ENCODE data around the gene CORO2A. TPM values are rescaled to one million over a fixed set of nuclear protein-coding genes. Genes with fewer than 3 reads are reported as not detected.
A peak's percentile ranks its signal among the peaks of the same experiment; 100 is the strongest.

CORO2A gene
- total RNA-seq, 2 donors from 2014 or later, result 13.9 to 16.6 TPM

- DNase-seq (no peak), ATAC-seq (no peak)
- Mint-ChIP-seq H3K4me3 (no peak overlapping the region), H3K4me1 (peaks cover 1% of the 10 kb centered on the region), H3K36me3 (ENCODE audit: low read depth) (peaks cover 1% of the 10 kb centered on the region), H3K27ac (peak overlapping the region; percentile 41), H3K27me3 (no peaks in the 10 kb centered on the region)
- no peaks in the 10 kb centered on the region for H3K9me3 ChIP-seq (ENCODE audit: control insufficient read depth, low read length, poor library complexity, severe bottlenecking)
Observed at GRCh38 chr9:98228392-98229089, 36.1 kb upstream of the CORO2A start.

GRCh38 chr9:98227883-98228282 is 35.4 kb upstream of the CORO2A start:
- H3K27ac Mint-ChIP-seq, result peak overlapping the region; percentile 41
- no peak overlapping the region for H3K4me3 Mint-ChIP-seq
- H3K27me3 Mint-ChIP-seq, result no peaks in the 10 kb centered on the region
- H3K4me1 Mint-ChIP-seq, result peaks cover 6% of the 10 kb centered on the region
- no peaks in the 10 kb centered on the region for H3K9me3 ChIP-seq (ENCODE audit: control insufficient read depth, low read length, poor library complexity, severe bottlenecking)
- DNase-seq (no peak), ATAC-seq (no peak)
- H3K36me3 Mint-ChIP-seq (ENCODE audit: low read depth), result peaks cover 4% of the 10 kb centered on the region

GRCh38 chr9:98226957-98227356 is 34.5 kb upstream of the CORO2A start:
- peaks cover 7% of the 10 kb centered on the region for H3K4me1 Mint-ChIP-seq
- H3K36me3 Mint-ChIP-seq (ENCODE audit: low read depth), result peaks cover 7% of the 10 kb centered on the region
- H3K4me3 Mint-ChIP-seq, result no peak overlapping the region
- no peaks in the 10 kb centered on the region for H3K9me3 ChIP-seq (ENCODE audit: control insufficient read depth, low read length, poor library complexity, severe bottlenecking)
- ATAC-seq (no peak), DNase-seq (no peak)
- H3K27me3 Mint-ChIP-seq, result no peaks in the 10 kb centered on the region
- H3K27ac Mint-ChIP-seq, result no peak overlapping the region

GRCh38 chr9:98226516-98226915 is 34.1 kb upstream of the CORO2A start:
- ATAC-seq (no peak), DNase-seq (no peak)
- Mint-ChIP-seq H3K27ac (no peak overlapping the region), H3K4me1 (peaks cover 7% of the 10 kb centered on the region), H3K4me3 (no peak overlapping the region), H3K36me3 (ENCODE audit: low read depth) (peaks cover 7% of the 10 kb centered on the region), H3K27me3 (no peaks in the 10 kb centered on the region)
- H3K9me3 ChIP-seq (ENCODE audit: control insufficient read depth, low read length, poor library complexity, severe bottlenecking), result no peaks in the 10 kb centered on the region

GRCh38 chr9:98225015-98225442 is 32.6 kb upstream of the CORO2A start:
- Mint-ChIP-seq H3K27me3 (no peaks in the 10 kb centered on the region), H3K36me3 (ENCODE audit: low read depth) (peaks cover 7% of the 10 kb centered on the region), H3K27ac (no peak overlapping the region), H3K4me3 (no peak overlapping the region), H3K4me1 (peaks cover 7% of the 10 kb centered on the region)
- no peak for ATAC-seq
- H3K9me3 ChIP-seq (ENCODE audit: control insufficient read depth, low read length, poor library complexity, severe bottlenecking), result no peaks in the 10 kb centered on the region
- no peak for DNase-seq

GRCh38 chr9:98222885-98223691 is 30.7 kb upstream of the CORO2A start:
- Mint-ChIP-seq H3K27ac (peak overlapping the region; percentile 37), H3K36me3 (ENCODE audit: low read depth) (peaks cover 9% of the 10 kb centered on the region), H3K4me3 (no peak overlapping the region), H3K27me3 (no peaks in the 10 kb centered on the region), H3K4me1 (peaks cover 7% of the 10 kb centered on the region)
- DNase-seq (no peak), ATAC-seq (no peak)
- no peaks in the 10 kb centered on the region for H3K9me3 ChIP-seq (ENCODE audit: control insufficient read depth, low read length, poor library complexity, severe bottlenecking)

GRCh38 chr9:98220911-98221310 is 28.5 kb upstream of the CORO2A start:
- H3K4me3 Mint-ChIP-seq, result no peak overlapping the region
- H3K27ac Mint-ChIP-seq, result peak overlapping the region; percentile 19
- H3K9me3 ChIP-seq (ENCODE audit: control insufficient read depth, low read length, poor library complexity, severe bottlenecking), result no peaks in the 10 kb centered on the region
- no peaks in the 10 kb centered on the region for H3K27me3 Mint-ChIP-seq
- ATAC-seq (no peak), DNase-seq (no peak)
- peaks cover 9% of the 10 kb centered on the region for H3K36me3 Mint-ChIP-seq (ENCODE audit: low read depth)
- peaks cover 7% of the 10 kb centered on the region for H3K4me1 Mint-ChIP-seq

GRCh38 chr9:98219794-98220370 is 27.4 kb upstream of the CORO2A start:
- ATAC-seq (no peak), DNase-seq (no peak)
- no peak overlapping the region for H3K4me3 Mint-ChIP-seq
- H3K36me3 Mint-ChIP-seq (ENCODE audit: low read depth), result peaks cover 13% of the 10 kb centered on the region
- peaks cover 10% of the 10 kb centered on the region for H3K4me1 Mint-ChIP-seq
- no peaks in the 10 kb centered on the region for H3K27me3 Mint-ChIP-seq
- no peak overlapping the region for H3K27ac Mint-ChIP-seq
- no peaks in the 10 kb centered on the region for H3K9me3 ChIP-seq (ENCODE audit: control insufficient read depth, low read length, poor library complexity, severe bottlenecking)

GRCh38 chr9:98219364-98219716 is 26.9 kb upstream of the CORO2A start:
- Mint-ChIP-seq H3K27me3 (no peaks in the 10 kb centered on the region), H3K27ac (no peak overlapping the region), H3K36me3 (ENCODE audit: low read depth) (peaks cover 14% of the 10 kb centered on the region), H3K4me1 (peaks cover 10% of the 10 kb centered on the region), H3K4me3 (no peak overlapping the region)
- no peaks in the 10 kb centered on the region for H3K9me3 ChIP-seq (ENCODE audit: control insufficient read depth, low read length, poor library complexity, severe bottlenecking)
- ATAC-seq, result no peak
- DNase-seq, result no peak

- ATAC-seq (no peak), DNase-seq (no peak)
- Mint-ChIP-seq H3K4me3 (no peak overlapping the region), H3K36me3 (ENCODE audit: low read depth) (peaks cover 14% of the 10 kb centered on the region), H3K27me3 (no peaks in the 10 kb centered on the region), H3K4me1 (peaks cover 10% of the 10 kb centered on the region), H3K27ac (no peak overlapping the region)
- H3K9me3 ChIP-seq (ENCODE audit: control insufficient read depth, low read length, poor library complexity, severe bottlenecking), result no peaks in the 10 kb centered on the region
Observed at GRCh38 chr9:98218562-98219363, 26.3 kb upstream of the CORO2A start.

- Mint-ChIP-seq H3K27ac (no peak overlapping the region), H3K27me3 (no peaks in the 10 kb centered on the region), H3K4me1 (peaks cover 3% of the 10 kb centered on the region), H3K36me3 (ENCODE audit: low read depth) (peaks cover 10% of the 10 kb centered on the region), H3K4me3 (no peak overlapping the region)
- ATAC-seq (no peak), DNase-seq (no peak)
- H3K9me3 ChIP-seq (ENCODE audit: control insufficient read depth, low read length, poor library complexity, severe bottlenecking), result no peaks in the 10 kb centered on the region
Observed at GRCh38 chr9:98217255-98217654, 24.8 kb upstream of the CORO2A start.

GRCh38 chr9:98216391-98216790 is 24.0 kb upstream of the CORO2A start:
- Mint-ChIP-seq H3K4me3 (no peak overlapping the region), H3K4me1 (peaks cover 3% of the 10 kb centered on the region), H3K27me3 (no peaks in the 10 kb centered on the region), H3K36me3 (ENCODE audit: low read depth) (peaks cover 7% of the 10 kb centered on the region), H3K27ac (no peak overlapping the region)
- ATAC-seq, result no peak
- no peaks in the 10 kb centered on the region for H3K9me3 ChIP-seq (ENCODE audit: control insufficient read depth, low read length, poor library complexity, severe bottlenecking)
- no peak for DNase-seq

GRCh38 chr9:98215821-98216220 is 23.4 kb upstream of the CORO2A start:
- H3K36me3 Mint-ChIP-seq (ENCODE audit: low read depth), result peaks cover 7% of the 10 kb centered on the region
- no peaks in the 10 kb centered on the region for H3K27me3 Mint-ChIP-seq
- H3K4me3 Mint-ChIP-seq, result no peak overlapping the region
- ATAC-seq, result no peak
- H3K27ac Mint-ChIP-seq, result no peak overlapping the region
- no peaks in the 10 kb centered on the region for H3K9me3 ChIP-seq (ENCODE audit: control insufficient read depth, low read length, poor library complexity, severe bottlenecking)
- peaks cover 3% of the 10 kb centered on the region for H3K4me1 Mint-ChIP-seq
- no peak for DNase-seq

Measured in T-helper 17 cell (primary cell).